Measurements from ENCODE around the gene SETBP1.

DNA sequence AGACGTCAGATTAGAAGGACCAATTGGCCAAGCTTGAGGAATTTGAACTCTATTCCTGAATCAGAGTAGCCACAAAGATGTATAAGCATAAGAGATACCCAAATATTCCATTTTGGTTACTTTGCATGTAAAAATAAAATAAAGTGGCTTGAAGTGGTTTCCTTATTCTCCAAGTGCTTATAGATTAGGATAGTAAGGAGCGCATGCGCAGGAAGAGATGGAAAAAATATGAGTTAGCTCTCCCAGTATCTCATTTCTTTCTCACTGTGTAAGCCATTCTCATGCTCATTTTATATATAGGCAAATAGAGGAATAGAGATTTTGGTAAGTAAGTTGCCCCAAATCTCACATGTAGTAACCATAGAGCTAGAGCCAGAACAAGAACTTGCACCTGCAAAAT is 241.3 kb downstream of the SETBP1 start:
- no peak for TF ChIP-seq POLR2A (IDR thresholded peaks at IDR 0.05)
- TF ChIP-seq, protein P1, sequence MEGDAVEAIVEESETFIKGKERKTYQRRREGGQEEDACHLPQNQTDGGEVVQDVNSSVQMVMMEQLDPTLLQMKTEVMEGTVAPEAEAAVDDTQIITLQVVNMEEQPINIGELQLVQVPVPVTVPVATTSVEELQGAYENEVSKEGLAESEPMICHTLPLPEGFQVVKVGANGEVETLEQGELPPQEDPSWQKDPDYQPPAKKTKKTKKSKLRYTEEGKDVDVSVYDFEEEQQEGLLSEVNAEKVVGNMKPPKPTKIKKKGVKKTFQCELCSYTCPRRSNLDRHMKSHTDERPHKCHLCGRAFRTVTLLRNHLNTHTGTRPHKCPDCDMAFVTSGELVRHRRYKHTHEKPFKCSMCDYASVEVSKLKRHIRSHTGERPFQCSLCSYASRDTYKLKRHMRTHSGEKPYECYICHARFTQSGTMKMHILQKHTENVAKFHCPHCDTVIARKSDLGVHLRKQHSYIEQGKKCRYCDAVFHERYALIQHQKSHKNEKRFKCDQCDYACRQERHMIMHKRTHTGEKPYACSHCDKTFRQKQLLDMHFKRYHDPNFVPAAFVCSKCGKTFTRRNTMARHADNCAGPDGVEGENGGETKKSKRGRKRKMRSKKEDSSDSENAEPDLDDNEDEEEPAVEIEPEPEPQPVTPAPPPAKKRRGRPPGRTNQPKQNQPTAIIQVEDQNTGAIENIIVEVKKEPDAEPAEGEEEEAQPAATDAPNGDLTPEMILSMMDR (IDR thresholded peaks at IDR 0.05): no peak

All from lower leg skin (tissue), 3 donors.